Esophagus muscularis mucosa (tissue), 4 donors: Measurements from ENCODE around the gene SUN5. TPM values are rescaled to one million over a fixed set of nuclear protein-coding genes. Genes with fewer than 3 reads are reported as not detected.
"Not testable (repeated sequence)": the region's sequence is repeated elsewhere in the genome, so short reads cannot be mapped to it uniquely, and the experiment has no call there.

Experiments used
- DNase-seq: peaks from one replicate; pipeline ENCODE4 v3.0.0-alpha.2; 2017; ENCODE audit errors: extremely low spot score
- H3K27ac ChIP-seq, 4 donors: fragments of 200-600 bp; sonication (generic); replicated peaks in 1 of 4; 1 replicate in 3 of 4; 2 replicates in 1 of 4; pipeline ENCODE4 v1.5.1; 2016 to 2019; ENCODE audit warnings: mild to moderate bottlenecking in 1 of 4
- H3K27me3 ChIP-seq, 4 donors: fragments of 200-600 bp; sonication (generic); one replicate each; pipeline versions ENCODE4 v1.5.1 to v1.6.0; 2016 to 2019
- H3K36me3 ChIP-seq, 4 donors: fragments of 200-600 bp; sonication (generic); one replicate each; pipeline ENCODE4 v1.5.1; 2016 to 2019
- H3K4me1 ChIP-seq, 4 donors: fragments of 200-600 bp; sonication (generic); one replicate each; pipeline ENCODE4 v1.5.1; 2016 to 2019
- H3K4me3 ChIP-seq, 4 donors: fragments of 200-600 bp; sonication (generic); 1 replicate in 2 of 4; 2 replicates in 2 of 4; pipeline ENCODE4 v1.5.1; 2016 to 2019; ENCODE audit warnings: mild to moderate bottlenecking in 4 of 4, moderate library complexity in 1 of 4
- H3K9me3 ChIP-seq, 4 donors: fragments of 200-600 bp; sonication (generic); 1 replicate in 3 of 4; 2 replicates in 1 of 4; pipeline ENCODE4 v1.5.1; 2016 to 2019
- CTCF ChIP-seq, 3 experiments: fragments of 200-600 bp in 2 of 3; fragments of 450-650 bp in 1 of 3; sonication (generic) in 2 of 3; IDR thresholded peaks; one replicate each; pipeline ENCODE4 v1.5.1; 2017 to 2019; ENCODE audit warnings: antibody characterized with exemption in 3 of 3, mild to moderate bottlenecking in 2 of 3, moderate library complexity in 1 of 3
- EP300 ChIP-seq: sonication (generic); formaldehyde crosslinking; IDR thresholded peaks from one replicate; pipeline ENCODE4 v1.6.1; 2017; ENCODE audit warnings: antibody characterized with exemption
- POLR2A ChIP-seq: fragments of 450-650 bp; IDR thresholded peaks from one replicate; pipeline ENCODE4 v1.6.1; 2017; ENCODE audit warnings: antibody characterized with exemption, moderate library complexity, mild to moderate bottlenecking, low read depth
- POLR2AphosphoS5 ChIP-seq, 2 donors: sonication (generic); formaldehyde crosslinking; IDR thresholded peaks; one replicate each; pipeline ENCODE4 v1.6.1; 2017; ENCODE audit warnings: antibody characterized with exemption in 2 of 2
- WGBS: methylation state at CpG from one replicate; pipeline ENCODE4 v1.1.5; 2018; 5-methylcytosine and 5-hydroxymethylcytosine counted together
- intact Hi-C: fragments of 100-400 bp; cut with DNase I; formaldehyde crosslinking; loops from one replicate; pipeline ENCODE4 v1.15.1; 2023
- total RNA-seq, 4 donors: library from RNA; depleted of rRNA; stranded (reverse); fragments of >200 nt; gene quantifications; one replicate each; pipeline versions ENCODE4 v1.1.0 to v1.2.1, GENCODE V29; 2016

SUN5 gene
- total RNA-seq, 4 donors from 2014 or later, result not detected

- Histone ChIP-seq H3K4me1 (peaks cover 0 to 11% (median 5%) of the 10 kb centered on the region in 4 donors), H3K27me3 (peaks cover 0 to 5% (median 0%) of the 10 kb centered on the region in 4 donors), H3K9me3 (no peaks in the 10 kb centered on the region), H3K4me3 (no peak overlapping the region), H3K27ac (no peak overlapping the region), H3K36me3 (no peaks in the 10 kb centered on the region)
- no peak for DNase-seq
- no peak for TF ChIP-seq EP300
- TF ChIP-seq POLR2A, result no peak
- TF ChIP-seq POLR2AphosphoS5 (IDR thresholded peaks at IDR 0.05), result no peak
- TF ChIP-seq CTCF (IDR thresholded peaks at IDR 0.05), result no peak
- 80% methylated on average over 7 of the region's 7 CpGs for WGBS
- intact Hi-C loops, result no loop called here
Observed at GRCh38 chr20:32978009-32978335, 26.3 kb downstream of the SUN5 start.

- Histone ChIP-seq H3K27ac (no peak overlapping the region), H3K36me3 (no peaks in the 10 kb centered on the region), H3K9me3 (no peaks in the 10 kb centered on the region), H3K27me3 (peaks cover 0 to 5% (median 0%) of the 10 kb centered on the region in 4 donors), H3K4me3 (no peak overlapping the region), H3K4me1 (peaks cover 0 to 6% (median 3%) of the 10 kb centered on the region in 4 donors)
- 87% methylated on average over 12 of the region's 13 CpGs for WGBS
- intact Hi-C loops, result no loop called here
- TF ChIP-seq POLR2AphosphoS5 (IDR thresholded peaks at IDR 0.05) (no peak), POLR2A (no peak), EP300 (no peak), CTCF (IDR thresholded peaks at IDR 0.05) (no peak)
- no peak for DNase-seq
Observed at GRCh38 chr20:32977281-32978008, 26.8 kb downstream of the SUN5 start.

- DNase-seq, result no peak
- Histone ChIP-seq H3K27me3 (peaks cover 0 to 5% (median 0%) of the 10 kb centered on the region in 4 donors), H3K4me1 (peaks cover 0 to 4% (median 2%) of the 10 kb centered on the region in 4 donors), H3K27ac (no peak overlapping the region), H3K36me3 (no peaks in the 10 kb centered on the region), H3K9me3 (no peaks in the 10 kb centered on the region), H3K4me3 (no peak overlapping the region)
- intact Hi-C loops, result no loop called here
- TF ChIP-seq POLR2AphosphoS5 (IDR thresholded peaks at IDR 0.05) (no peak), POLR2A (no peak), EP300 (no peak), CTCF (IDR thresholded peaks at IDR 0.05) (no peak)
- WGBS, result 93% methylated on average over 6 of the region's 6 CpGs
Observed at GRCh38 chr20:32976746-32977145, 27.5 kb downstream of the SUN5 start.

- H3K27me3 ChIP-seq, result peaks cover 0 to 5% (median 0%) of the 10 kb centered on the region in 4 donors
- H3K27ac ChIP-seq, result no peak overlapping the region
- no peak overlapping the region for H3K4me3 ChIP-seq
- intact Hi-C loops, result no loop called here
- no peak for TF ChIP-seq POLR2A
- TF ChIP-seq POLR2AphosphoS5 (IDR thresholded peaks at IDR 0.05), result no peak
- TF ChIP-seq EP300, result no peak
- no peak for TF ChIP-seq CTCF (IDR thresholded peaks at IDR 0.05)
- H3K4me1 ChIP-seq, result peaks cover 0 to 4% (median 2%) of the 10 kb centered on the region in 4 donors
- H3K36me3 ChIP-seq, result no peaks in the 10 kb centered on the region
- DNase-seq, result no peak
- 84% methylated on average over 15 of the region's 15 CpGs for WGBS
- H3K9me3 ChIP-seq, result no peaks in the 10 kb centered on the region
Observed at GRCh38 chr20:32975698-32976674, 28.2 kb downstream of the SUN5 start.

GRCh38 chr20:32975121-32975520 lies 29.1 kb downstream of the SUN5 start:
- DNase-seq, H3K27ac ChIP-seq, intact Hi-C loops, H3K4me3 ChIP-seq, H3K27me3 ChIP-seq, H3K9me3 ChIP-seq, H3K4me1 ChIP-seq, H3K36me3 ChIP-seq: not testable (repeated sequence)
- WGBS, result 83% methylated on average over 4 of the region's 4 CpGs

GRCh38 chr20:32974204-32975064 lies 29.8 kb downstream of the SUN5 start:
- 82% methylated on average over 9 of the region's 9 CpGs for WGBS
- intact Hi-C loops, H3K9me3 ChIP-seq, H3K4me1 ChIP-seq, H3K27ac ChIP-seq, H3K36me3 ChIP-seq, DNase-seq, H3K27me3 ChIP-seq, H3K4me3 ChIP-seq: not testable (repeated sequence)
